ENCODE results near the gene MIA3.
A peak's percentile ranks its signal among the peaks of the same experiment; 100 is the strongest.

MIA3 gene

GRCh38 chr1:222618880-222619596 lies 1.1 kb downstream of the MIA3 start:
- peak; percentile 58 for DNase-seq

- DNase-seq = no peak
Observed at GRCh38 chr1:222620566-222620965, 2.7 kb downstream of the MIA3 start.

- DNase-seq = no peak
Observed at GRCh38 chr1:222622765-222623164, 4.9 kb downstream of the MIA3 start.

- DNase-seq = no peak
Observed at GRCh38 chr1:222623458-222623857, 5.6 kb downstream of the MIA3 start.

- DNase-seq = no peak
Observed at GRCh38 chr1:222624214-222624613, 6.3 kb downstream of the MIA3 start.

- DNase-seq = no peak
Observed at GRCh38 chr1:222627232-222627631, 9.3 kb downstream of the MIA3 start.

GRCh38 chr1:222629921-222630535 lies 12.1 kb downstream of the MIA3 start:
- no peak for DNase-seq

GRCh38 chr1:222631611-222632208 lies 13.8 kb downstream of the MIA3 start:
- DNase-seq = no peak

- DNase-seq = no peak
Observed at GRCh38 chr1:222632749-222633148, 14.9 kb downstream of the MIA3 start.

GRCh38 chr1:222634180-222635013 lies 16.5 kb downstream of the MIA3 start:
- DNase-seq = peak; percentile 95

- peak; percentile 16 for DNase-seq
Observed at GRCh38 chr1:222641269-222641948, 23.5 kb downstream of the MIA3 start.

GRCh38 chr1:222642468-222642867 lies 24.6 kb downstream of the MIA3 start:
- DNase-seq = no peak

- DNase-seq = peak; percentile 65
Observed at GRCh38 chr1:222643606-222643937, 25.7 kb downstream of the MIA3 start.

- DNase-seq = peak; percentile 99
Observed at GRCh38 chr1:222643938-222644635, 26.2 kb downstream of the MIA3 start.

- DNase-seq = no peak
Observed at GRCh38 chr1:222644636-222644980, 26.7 kb downstream of the MIA3 start.

GRCh38 chr1:222652676-222653075 lies 34.8 kb downstream of the MIA3 start:
- no peak for DNase-seq

- DNase-seq = no peak
Observed at GRCh38 chr1:222653178-222653827, 35.4 kb downstream of the MIA3 start.

- peak; percentile 93 for DNase-seq
Observed at GRCh38 chr1:222654849-222655248, 37.0 kb downstream of the MIA3 start.

- no peak for DNase-seq
Observed at GRCh38 chr1:222656391-222657155, 38.7 kb downstream of the MIA3 start.

- no peak for DNase-seq
Observed at GRCh38 chr1:222657899-222658298, 40.0 kb downstream of the MIA3 start.

- DNase-seq = no peak
Observed at GRCh38 chr1:222663431-222663934, 45.6 kb downstream of the MIA3 start.
